Ishikawa (cell line): Measurements from ENCODE around the gene TNRC6B.

ENCODE experiments used
- CEBPB ChIP-seq: IDR thresholded peaks from 2 replicates; pipeline ENCODE4 v1.6.1; 2012
- EGR1 ChIP-seq: IDR thresholded peaks from 2 replicates; pipeline ENCODE4 v1.6.1; 2012
- EP300 ChIP-seq: IDR thresholded peaks from 2 replicates; pipeline ENCODE4 v1.6.1; 2012; ENCODE audit warnings: borderline replicate concordance
- FOXM1 ChIP-seq: IDR thresholded peaks from 2 replicates; pipeline ENCODE4 v1.6.1; 2012; ENCODE audit warnings: low read depth, borderline replicate concordance
- MAX ChIP-seq: IDR thresholded peaks from 2 replicates; pipeline ENCODE4 v1.6.1; 2012
- NFIC ChIP-seq: IDR thresholded peaks from 2 replicates; pipeline ENCODE4 v1.6.1; 2012
- REST ChIP-seq: IDR thresholded peaks from 2 replicates; pipeline ENCODE4 v1.6.1; 2012; ENCODE audit warnings: low read depth, mild to moderate bottlenecking
- TAF1 ChIP-seq: IDR thresholded peaks from 2 replicates; pipeline ENCODE4 v1.6.1; 2012; ENCODE audit warnings: low read depth, mild to moderate bottlenecking
- TCF12 ChIP-seq: IDR thresholded peaks from 2 replicates; pipeline ENCODE4 v1.6.1; 2012; ENCODE audit warnings: low read depth
- TEAD4 ChIP-seq: IDR thresholded peaks from 2 replicates; pipeline ENCODE4 v1.6.1; 2012
- YY1 ChIP-seq: IDR thresholded peaks from 2 replicates; pipeline ENCODE4 v1.6.1; 2012; ENCODE audit warnings: low read depth

DNA sequence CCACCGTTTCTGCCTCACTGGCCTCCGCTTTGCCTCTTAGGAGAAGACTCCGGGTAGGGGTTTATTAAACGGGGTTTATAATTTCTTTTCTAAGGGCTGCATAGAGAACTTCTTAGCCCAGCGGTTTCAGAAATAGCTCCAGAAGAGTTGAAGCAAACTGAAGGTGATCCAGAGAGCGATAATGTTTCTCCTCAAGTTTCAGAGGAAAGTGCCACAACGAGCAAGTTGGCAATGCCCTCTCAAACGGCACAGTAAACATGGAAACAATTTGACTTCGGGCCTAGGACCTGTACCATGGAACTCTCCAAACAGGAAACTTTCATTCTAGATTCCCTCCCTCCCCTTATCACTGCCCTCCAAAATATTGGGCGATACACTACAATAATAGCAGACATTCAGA is 169.6 kb downstream of the TNRC6B start:
- no peak for TF ChIP-seq MAX
- no peak for TF ChIP-seq TEAD4
- TF ChIP-seq YY1: no peak
- no peak for TF ChIP-seq EP300
- TF ChIP-seq EGR1: no peak
- no peak for TF ChIP-seq CEBPB
- no peak for TF ChIP-seq REST
- no peak for TF ChIP-seq FOXM1
- TF ChIP-seq TCF12: no peak
- no peak for TF ChIP-seq TAF1
- no peak for TF ChIP-seq NFIC
